Coronary artery (tissue), 2 donors: Measurements from ENCODE around the gene SGMS1.

ENCODE experiments used
- DNase-seq: peaks from one replicate; pipeline ENCODE4 v3.0.0-alpha.2; 2017; ENCODE audit warnings: low spot score
- H3K27ac ChIP-seq, 2 donors: fragments of 200-600 bp; sonication (generic); one replicate each; pipeline ENCODE4 v1.5.1; 2016 to 2019
- H3K4me3 ChIP-seq: fragments of 200-600 bp; sonication (generic); 2 replicates; pipeline ENCODE4 v1.5.1; 2016; ENCODE audit warnings: mild to moderate bottlenecking, moderate library complexity
- TF ChIP-seq, protein P1 (sequence below): fragments of 200-600 bp; sonication (generic); IDR thresholded peaks from one replicate; pipeline ENCODE4 v1.5.1; 2019; ENCODE audit warnings: antibody characterized with exemption

SGMS1 gene

DNA sequence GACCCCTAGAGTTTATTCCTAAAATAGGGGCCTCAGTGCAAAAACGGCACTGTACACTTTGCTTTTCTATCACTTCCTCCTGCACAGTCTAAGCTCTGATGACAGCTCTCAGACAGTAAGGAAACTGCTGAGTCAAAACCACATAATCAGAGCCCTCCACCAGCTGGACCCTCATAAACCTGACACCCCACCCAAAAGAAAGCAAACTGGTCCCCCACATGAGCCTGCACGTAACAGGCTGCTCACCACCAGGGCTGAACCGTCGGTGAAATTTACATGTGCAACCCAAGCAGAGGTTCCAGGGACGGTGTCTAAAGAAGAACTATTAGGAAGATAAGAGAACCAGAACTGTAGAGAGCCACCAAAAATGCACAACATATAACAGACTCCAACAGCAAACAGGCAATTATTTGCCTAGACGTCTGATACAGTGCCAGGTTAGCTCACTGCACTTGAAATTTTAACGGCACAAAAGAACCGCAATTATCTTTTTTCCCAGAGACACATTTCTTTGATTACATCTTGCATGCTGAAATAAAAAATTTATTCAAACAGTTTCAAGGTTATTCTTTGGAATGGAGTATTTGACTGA is 19.6 kb downstream of the SGMS1 start:
- no peak overlapping the region for H3K4me3 ChIP-seq
- H3K27ac ChIP-seq = peak overlapping the region in 1 of 2 donors; percentile 55

DNA sequence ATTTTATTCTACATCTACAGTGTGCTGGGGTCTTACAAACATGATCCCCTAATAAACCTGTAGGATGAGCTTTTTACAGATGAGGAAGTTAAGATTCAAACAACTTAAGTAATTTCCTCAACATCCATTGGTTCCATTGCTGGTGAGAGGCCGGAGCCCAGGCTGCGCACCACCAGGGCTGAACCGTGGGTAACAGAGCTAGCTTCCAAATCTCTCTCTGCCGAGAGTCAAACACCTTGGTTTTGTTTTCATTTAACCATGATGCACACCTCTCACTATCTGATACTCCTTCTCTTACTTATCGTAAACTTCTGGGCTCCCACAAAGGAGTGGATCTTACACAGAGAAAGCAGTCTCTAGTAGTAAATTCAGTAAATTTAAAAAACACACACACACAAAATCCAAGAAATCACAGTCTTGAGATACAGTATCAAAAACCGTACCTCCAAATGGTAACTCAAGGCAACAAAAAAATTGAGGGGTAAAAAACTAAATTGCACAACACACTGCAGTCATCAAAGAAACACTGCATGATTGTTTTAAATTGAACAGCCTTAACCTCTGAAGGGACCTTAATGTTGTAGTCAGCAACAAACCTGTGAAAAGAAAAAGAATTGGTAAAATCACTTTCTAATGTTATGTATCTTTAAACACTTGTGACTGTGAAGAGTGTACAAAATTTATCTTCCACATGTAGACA is 20.5 kb downstream of the SGMS1 start:
- Histone ChIP-seq H3K27ac (peak overlapping the region in 1 of 2 donors; percentile 43), H3K4me3 (no peak overlapping the region)
- TF ChIP-seq, protein P1, sequence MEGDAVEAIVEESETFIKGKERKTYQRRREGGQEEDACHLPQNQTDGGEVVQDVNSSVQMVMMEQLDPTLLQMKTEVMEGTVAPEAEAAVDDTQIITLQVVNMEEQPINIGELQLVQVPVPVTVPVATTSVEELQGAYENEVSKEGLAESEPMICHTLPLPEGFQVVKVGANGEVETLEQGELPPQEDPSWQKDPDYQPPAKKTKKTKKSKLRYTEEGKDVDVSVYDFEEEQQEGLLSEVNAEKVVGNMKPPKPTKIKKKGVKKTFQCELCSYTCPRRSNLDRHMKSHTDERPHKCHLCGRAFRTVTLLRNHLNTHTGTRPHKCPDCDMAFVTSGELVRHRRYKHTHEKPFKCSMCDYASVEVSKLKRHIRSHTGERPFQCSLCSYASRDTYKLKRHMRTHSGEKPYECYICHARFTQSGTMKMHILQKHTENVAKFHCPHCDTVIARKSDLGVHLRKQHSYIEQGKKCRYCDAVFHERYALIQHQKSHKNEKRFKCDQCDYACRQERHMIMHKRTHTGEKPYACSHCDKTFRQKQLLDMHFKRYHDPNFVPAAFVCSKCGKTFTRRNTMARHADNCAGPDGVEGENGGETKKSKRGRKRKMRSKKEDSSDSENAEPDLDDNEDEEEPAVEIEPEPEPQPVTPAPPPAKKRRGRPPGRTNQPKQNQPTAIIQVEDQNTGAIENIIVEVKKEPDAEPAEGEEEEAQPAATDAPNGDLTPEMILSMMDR = no peak
- no peak for DNase-seq

More for the DNA sequence above, 19.6 kb downstream of the SGMS1 start:
- no peak for DNase-seq
- TF ChIP-seq, protein P1 = no peak

DNA sequence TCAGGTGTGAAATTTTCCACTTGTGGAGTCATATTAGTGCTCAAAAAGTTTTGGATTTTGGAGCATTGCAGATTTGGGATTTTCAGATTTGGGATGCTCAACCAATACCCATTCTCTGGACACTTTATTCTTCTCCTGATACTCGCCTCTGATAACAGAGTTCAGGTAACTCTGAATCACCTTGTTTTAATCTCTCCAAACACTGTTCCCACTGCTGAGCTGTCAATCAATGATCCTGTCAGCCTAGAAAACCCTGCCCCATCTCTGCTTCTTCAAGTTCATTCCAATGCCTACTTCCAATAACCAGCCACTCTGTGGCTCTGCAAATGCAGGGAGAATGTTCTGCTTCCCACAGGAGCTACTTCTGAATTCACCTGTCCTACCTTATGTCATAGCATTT is 21.8 kb downstream of the SGMS1 start:
- Histone ChIP-seq H3K4me3 (no peak overlapping the region), H3K27ac (no peak overlapping the region)
- no peak for DNase-seq
- TF ChIP-seq, protein P1 = no peak

DNA sequence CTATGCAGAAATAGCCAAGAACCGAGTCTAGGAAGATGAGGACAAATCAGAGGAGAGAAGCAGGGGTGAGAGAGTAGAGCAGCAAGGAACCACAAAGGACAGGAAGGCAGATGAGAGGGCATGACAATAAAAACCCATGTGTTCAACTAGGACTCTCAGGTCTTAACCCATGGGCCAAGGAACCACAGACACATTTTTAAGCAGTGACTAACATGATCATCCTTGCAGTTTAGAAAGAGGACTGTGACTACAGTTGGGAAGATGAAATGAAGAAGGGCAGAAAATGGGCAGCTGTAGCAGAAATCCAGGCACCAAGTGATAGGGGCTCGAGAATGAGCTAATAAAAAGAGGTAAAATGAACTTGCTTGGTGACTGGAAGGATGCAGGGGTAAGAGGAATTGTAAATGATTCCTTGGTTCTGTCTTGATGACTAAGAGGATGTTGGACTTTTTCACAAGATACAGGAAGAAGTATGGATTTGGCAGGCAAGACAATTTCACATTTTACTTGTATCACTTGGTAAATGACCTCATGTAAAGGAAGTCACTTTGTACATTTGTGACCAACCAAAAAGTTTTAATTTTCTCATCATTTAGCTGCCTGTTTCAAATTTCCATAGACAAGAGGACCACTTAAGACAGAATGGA is 22.8 kb downstream of the SGMS1 start:
- no peak for DNase-seq
- TF ChIP-seq, protein P1 = no peak
- Histone ChIP-seq H3K27ac (no peak overlapping the region), H3K4me3 (no peak overlapping the region)

DNA sequence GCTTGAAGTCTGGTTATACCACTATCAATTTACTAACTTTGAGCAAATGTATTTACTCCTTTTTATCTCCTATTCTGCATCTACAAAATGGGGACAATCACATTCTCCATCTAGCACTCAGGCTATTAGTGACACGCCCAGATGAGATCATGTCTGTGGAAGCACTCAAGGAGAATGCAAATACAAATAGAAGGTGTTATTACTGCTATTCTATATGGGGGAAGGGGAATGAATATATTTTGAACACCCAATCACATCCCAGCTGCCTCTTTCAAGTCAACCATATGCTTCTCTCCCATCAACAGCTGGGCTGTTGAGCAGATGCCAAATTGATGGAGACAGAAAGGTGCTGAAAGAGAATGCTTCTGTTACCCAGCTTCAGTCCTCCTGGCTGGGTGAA is 23.5 kb downstream of the SGMS1 start:
- TF ChIP-seq, protein P1 = no peak
- no peak for DNase-seq
- H3K4me3 ChIP-seq = no peak overlapping the region
- no peak overlapping the region for H3K27ac ChIP-seq

DNA sequence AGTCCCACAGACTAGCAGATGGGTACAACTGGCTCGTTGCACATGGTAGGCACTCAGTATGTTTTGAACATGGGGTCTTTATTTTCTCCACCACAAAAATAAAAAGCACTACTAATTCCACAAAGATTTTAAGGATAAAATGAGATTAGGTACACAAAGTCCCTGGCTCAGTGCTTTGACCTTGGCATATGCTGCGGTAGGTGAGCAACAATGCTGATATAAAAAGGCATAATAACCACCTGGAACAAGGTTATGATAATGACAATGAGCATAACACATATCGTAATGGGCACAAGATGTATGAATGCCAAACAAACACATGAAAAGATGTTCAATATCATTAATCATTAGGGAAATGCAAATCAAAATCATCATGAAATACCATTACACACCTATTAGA is 26.9 kb downstream of the SGMS1 start:
- no peak for DNase-seq
- Histone ChIP-seq H3K27ac (no peak overlapping the region), H3K4me3 (no peak overlapping the region)
- TF ChIP-seq, protein P1 = no peak
